Caco-2 (cell line): ENCODE results near the gene DOCK3. TPM values are rescaled to one million over a fixed set of nuclear protein-coding genes. Genes with fewer than 3 reads are reported as not detected.
"Not testable (repeated sequence)": the region's sequence is repeated elsewhere in the genome, so short reads cannot be mapped to it uniquely, and the experiment has no call there.

Experiments used
- BruUV-seq: library from RNA; stranded (reverse); fragments of 400-500 nt; replicated peaks from 2 replicates; lab custom pipeline; 2021; lab: Mats Ljungman, UMichigan
- CTCF ChIA-PET: fragments of 300-600 bp; sonication (Branson Sonifier 250); formaldehyde crosslinking; loops from one replicate; lab custom pipeline; 2022; ENCODE audit warnings: antibody characterized with exemption; lab: Charles Lee
- POLR2A ChIA-PET: fragments of 300-600 bp; sonication (Branson Sonifier 250); formaldehyde crosslinking; loops from one replicate; lab custom pipeline; 2022; ENCODE audit warnings: antibody characterized with exemption; lab: Charles Lee
- DNase-seq, 2 experiments: peaks; one replicate each; pipeline versions ENCODE4 v3.0.0 to v3.0.0-alpha.2; 2020 to 2022
- H3K27me3 ChIP-seq: replicated peaks from 2 replicates; pipeline ENCODE4 v1.6.0; 2011; ENCODE audit warnings: low read length; ENCODE audit not compliant: control insufficient read depth, insufficient read depth
- H3K36me3 ChIP-seq: 2 replicates; pipeline ENCODE4 v1.5.1; 2011; ENCODE audit warnings: low read length; ENCODE audit not compliant: control insufficient read depth, insufficient read depth
- H3K4me1 ChIP-seq: fragments of 250-450 bp; sonication (Bioruptor Pico); 2 replicates; pipeline ENCODE4 v1.5.1; 2020; ENCODE audit warnings: mild to moderate bottlenecking
- H3K4me3 ChIP-seq: 2 replicates; pipeline ENCODE4 v1.5.1; 2011; ENCODE audit warnings: low read depth, mild to moderate bottlenecking, control low read depth, low read length
- H3K9me3 ChIP-seq: fragments of 250-450 bp; sonication (Bioruptor Pico); 2 replicates; pipeline ENCODE4 v1.5.1; 2020; ENCODE audit warnings: mild to moderate bottlenecking, moderate library complexity
- H3K27ac Mint-ChIP-seq: one replicate; pipeline ENCODE4 v1.8.0; 2022; ENCODE audit warnings: mixed read lengths; ENCODE audit not compliant: unreplicated experiment
- H3K27me3 Mint-ChIP-seq: one replicate; pipeline ENCODE4 v1.8.0; 2022; ENCODE audit warnings: mixed read lengths; ENCODE audit not compliant: insufficient read depth, unreplicated experiment
- H3K36me3 Mint-ChIP-seq: one replicate; pipeline ENCODE4 v1.8.0; 2022; ENCODE audit warnings: mild to moderate bottlenecking, mixed read lengths; ENCODE audit not compliant: insufficient read depth, unreplicated experiment
- H3K4me1 Mint-ChIP-seq: one replicate; pipeline ENCODE4 v1.8.0; 2022; ENCODE audit warnings: low read depth, mixed read lengths; ENCODE audit not compliant: unreplicated experiment
- H3K4me3 Mint-ChIP-seq: one replicate; pipeline ENCODE4 v1.8.0; 2022; ENCODE audit warnings: mild to moderate bottlenecking, moderate library complexity, mixed read lengths; ENCODE audit not compliant: unreplicated experiment
- H3K9me3 Mint-ChIP-seq: one replicate; pipeline ENCODE4 v1.8.0; 2022; ENCODE audit warnings: mixed read lengths; ENCODE audit not compliant: unreplicated experiment
- CTCF ChIP-seq, 2 experiments: fragments of 200-600 bp in 1 of 2; IDR thresholded peaks; 1 replicate in 1 of 2; 2 replicates in 1 of 2; pipeline versions ENCODE4 v1.5.1 to v1.8.0; 2011 to 2022; ENCODE audit warnings: antibody characterized with exemption in 1 of 2, control low read depth in 1 of 2, inconsistent platforms in 1 of 2, low read depth in 1 of 2, low read length in 1 of 2, mild to moderate bottlenecking in 1 of 2, moderate library complexity in 1 of 2; ENCODE audit not compliant: insufficient read depth in 1 of 2, severe bottlenecking in 1 of 2, unreplicated experiment in 1 of 2
- intact Hi-C: fragments of 100-400 bp; cut with micrococcal nuclease; formaldehyde crosslinking; loops from one replicate; pipeline ENCODE4 v1.10.0; 2022; ENCODE audit not compliant: unreplicated experiment
- total RNA-seq: library from RNA; stranded (reverse); gene quantifications from 2 replicates; pipeline ENCODE4 v1.2.3, GENCODE V29; 2022

DOCK3 gene
- total RNA-seq, 1 experiment from 2014 or later, result 0.05 TPM

DNA sequence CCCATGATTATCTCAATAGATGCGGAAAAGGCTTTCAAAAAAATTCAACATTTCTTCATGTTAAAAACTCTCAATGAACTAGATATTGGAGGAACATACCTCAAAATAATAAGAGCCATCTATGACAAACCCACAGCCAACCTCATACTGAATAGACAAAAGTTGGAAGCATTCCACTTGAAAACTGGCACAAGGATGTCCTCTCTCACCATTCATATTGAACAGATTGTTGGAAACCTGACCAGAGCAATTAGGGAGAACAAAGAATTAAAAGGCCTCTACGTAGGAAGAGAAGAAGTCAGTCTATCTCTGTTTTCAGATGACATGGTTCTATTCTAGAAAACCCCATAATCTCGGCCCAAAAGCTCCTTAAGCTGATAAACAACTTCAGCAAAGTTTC is 435.9 kb downstream of the DOCK3 start:
- H3K9me3 Mint-ChIP-seq, result no peaks in the 10 kb centered on the region
- peaks cover 19% of the 10 kb centered on the region for H3K27me3 Mint-ChIP-seq
- no peak for TF ChIP-seq CTCF (IDR thresholded peaks at IDR 0.05; ENCODE audit: insufficient read depth in 1 of 2, low read depth in 1 of 2, low read length in 1 of 2, severe bottlenecking in 1 of 2, unreplicated experiment in 1 of 2)
- BruUV-seq, result no TSS peak
- H3K36me3 ChIP-seq, result no peaks in the 10 kb centered on the region
- H3K27ac Mint-ChIP-seq, result no peak overlapping the region
- H3K4me3 Mint-ChIP-seq, result no peak overlapping the region
- no peak overlapping the region for H3K4me3 ChIP-seq
- H3K36me3 Mint-ChIP-seq, result no peaks in the 10 kb centered on the region
- H3K9me3 ChIP-seq, result no peaks in the 10 kb centered on the region; the same call in 1 of the 2 replicates
- intact Hi-C loops, result no loop called here
- CTCF ChIA-PET, result no interaction called here
- H3K4me1 Mint-ChIP-seq, result no peaks in the 10 kb centered on the region
- H3K4me1 ChIP-seq, result no peaks in the 10 kb centered on the region
- no peaks in the 10 kb centered on the region for H3K27me3 ChIP-seq
- POLR2A ChIA-PET, result no interaction called here
- DNase-seq, result no peak

- H3K4me1 Mint-ChIP-seq, result no peaks in the 10 kb centered on the region
- CTCF ChIA-PET, result no interaction called here
These were observed 448.2 kb downstream of the DOCK3 start for GRCh38 chr3:51122944-51123343.

DNA sequence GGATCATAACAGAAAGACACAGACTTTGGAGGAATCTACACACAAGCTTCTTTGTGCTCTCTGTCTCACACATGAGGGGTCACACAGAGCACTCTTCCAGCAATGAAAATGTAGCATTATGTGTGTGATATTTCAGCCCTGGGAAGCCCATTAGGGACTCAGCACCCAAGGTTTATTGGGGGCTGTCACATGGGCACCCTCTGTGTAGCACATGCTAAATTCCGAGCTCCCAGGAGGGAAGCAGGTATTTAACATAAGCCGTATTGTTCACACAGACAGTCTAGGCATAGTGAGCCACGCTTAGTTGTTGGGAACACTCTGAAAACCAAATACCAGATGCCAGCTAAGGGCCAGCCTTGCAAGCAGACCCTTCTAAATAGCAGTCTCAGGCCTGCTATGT is 448.8 kb downstream of the DOCK3 start:
- no peaks in the 10 kb centered on the region for H3K4me1 Mint-ChIP-seq
- POLR2A ChIA-PET, result no interaction called here
- Histone ChIP-seq H3K4me1 (no peaks in the 10 kb centered on the region), H3K27me3 (no peaks in the 10 kb centered on the region), H3K4me3 (no peak overlapping the region), H3K36me3 (no peaks in the 10 kb centered on the region), H3K9me3 (no peaks in the 10 kb centered on the region)
- intact Hi-C loops, result no loop called here
- H3K4me3 Mint-ChIP-seq, result no peak overlapping the region
- no peak for TF ChIP-seq CTCF (IDR thresholded peaks at IDR 0.05; ENCODE audit: insufficient read depth in 1 of 2, low read depth in 1 of 2, low read length in 1 of 2, severe bottlenecking in 1 of 2, unreplicated experiment in 1 of 2)
- peaks cover 27% of the 10 kb centered on the region for H3K27me3 Mint-ChIP-seq
- no peak overlapping the region for H3K27ac Mint-ChIP-seq
- BruUV-seq, result no TSS peak
- no peak for DNase-seq
- CTCF ChIA-PET, result no interaction called here
- H3K36me3 Mint-ChIP-seq, result no peaks in the 10 kb centered on the region
- peaks cover 14% of the 10 kb centered on the region for H3K9me3 Mint-ChIP-seq

More at GRCh38 chr3:51122944-51123343, 448.2 kb downstream of the DOCK3 start:
- no peaks in the 10 kb centered on the region for H3K9me3 ChIP-seq
- POLR2A ChIA-PET, result no interaction called here
- no peaks in the 10 kb centered on the region for H3K27me3 ChIP-seq
- TF ChIP-seq CTCF (IDR thresholded peaks at IDR 0.05; ENCODE audit: insufficient read depth in 1 of 2, low read depth in 1 of 2, low read length in 1 of 2, severe bottlenecking in 1 of 2, unreplicated experiment in 1 of 2), result no peak
- H3K36me3 ChIP-seq, result no peaks in the 10 kb centered on the region
- no peak overlapping the region for H3K4me3 ChIP-seq
- peaks cover 14% of the 10 kb centered on the region for H3K9me3 Mint-ChIP-seq
- peaks cover 27% of the 10 kb centered on the region for H3K27me3 Mint-ChIP-seq
- BruUV-seq, result no TSS peak
- DNase-seq, result no peak
- H3K4me1 ChIP-seq, result no peaks in the 10 kb centered on the region
- no peak overlapping the region for H3K4me3 Mint-ChIP-seq
- H3K27ac Mint-ChIP-seq, result no peak overlapping the region
- H3K36me3 Mint-ChIP-seq, result no peaks in the 10 kb centered on the region
- intact Hi-C loops, result no loop called here

DNA sequence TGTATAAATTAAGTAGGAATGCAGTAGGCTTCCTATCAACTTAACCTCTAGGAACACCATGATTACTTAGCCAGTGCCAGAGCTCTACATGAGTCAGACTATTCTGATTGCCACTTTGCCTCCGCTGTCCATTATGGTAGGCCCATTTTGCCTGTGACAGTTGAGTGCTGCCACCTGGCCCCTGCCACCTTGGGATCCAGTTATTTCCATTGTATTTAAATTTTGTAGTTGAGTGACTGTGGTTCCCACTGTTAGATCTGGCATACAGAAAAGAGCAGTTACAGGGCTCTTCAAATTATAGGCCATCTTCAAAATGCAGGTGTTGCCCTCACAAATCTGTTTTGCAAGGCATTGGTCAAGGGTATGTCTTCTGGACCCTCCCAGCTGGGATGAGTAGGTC is 456.9 kb downstream of the DOCK3 start:
- H3K36me3 ChIP-seq, H3K27me3 ChIP-seq, DNase-seq, H3K27ac Mint-ChIP-seq, H3K4me1 ChIP-seq, H3K9me3 ChIP-seq, H3K4me3 Mint-ChIP-seq, H3K36me3 Mint-ChIP-seq, POLR2A ChIA-PET, intact Hi-C loops, BruUV-seq, H3K4me3 ChIP-seq, H3K4me1 Mint-ChIP-seq, CTCF ChIA-PET: not testable (repeated sequence)
- H3K9me3 Mint-ChIP-seq, result peaks cover 10% of the 10 kb centered on the region
- peaks cover 11% of the 10 kb centered on the region for H3K27me3 Mint-ChIP-seq
